HG03135 (cell line): ENCODE measurements around the gene ATP9A.

Experiments
- ATAC-seq: cut with Tn5 transposase; IDR thresholded peaks from one replicate; pipeline ENCODE4 v1.9.1; 2021; ENCODE audit warnings: mild to moderate bottlenecking, moderate library complexity; ENCODE audit not compliant: unreplicated experiment

ATP9A gene

GRCh38 chr20:51562332-51563173 is 205.6 kb downstream of the ATP9A start:
- ATAC-seq: no peak

GRCh38 chr20:51562027-51562331 is 206.2 kb downstream of the ATP9A start:
- ATAC-seq: no peak

DNA sequence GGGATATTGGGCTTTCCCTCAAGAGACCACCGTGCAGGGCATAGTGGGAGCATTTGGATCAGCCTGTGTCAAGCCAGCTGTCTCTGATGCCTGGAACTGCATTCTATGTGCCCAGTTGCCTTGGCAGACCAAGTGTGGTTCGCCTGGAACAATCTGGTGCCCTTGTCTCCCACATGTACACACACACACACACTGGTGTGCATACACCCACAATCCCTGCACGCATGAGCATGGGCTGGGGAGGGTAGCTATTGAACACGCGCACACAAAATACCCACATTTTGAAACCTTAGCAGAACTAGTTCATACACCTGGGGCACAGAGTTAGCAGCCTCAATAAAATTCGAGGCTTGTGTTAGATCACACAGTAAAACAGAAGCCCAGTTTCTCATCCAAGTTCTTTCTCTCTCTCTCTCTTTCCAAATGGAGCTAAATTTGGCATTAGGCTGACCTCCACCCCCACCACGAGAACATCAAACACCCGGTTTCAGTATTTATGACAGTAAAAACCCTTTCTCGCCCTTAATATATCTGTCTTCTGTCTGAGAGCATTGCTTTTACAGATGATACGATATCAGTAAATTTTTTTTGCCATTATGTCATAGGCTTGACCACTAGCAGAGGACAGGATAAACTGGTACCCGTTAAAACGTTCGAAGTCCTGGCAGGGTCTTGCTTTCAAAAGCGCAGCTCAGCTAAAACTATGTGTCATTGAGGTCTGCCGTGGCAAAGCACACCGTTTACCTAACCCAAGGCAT is 207.5 kb downstream of the ATP9A start:
- no peak for ATAC-seq

- no peak for ATAC-seq
Measured at GRCh38 chr20:51560042-51560441, 208.1 kb downstream of the ATP9A start.

DNA sequence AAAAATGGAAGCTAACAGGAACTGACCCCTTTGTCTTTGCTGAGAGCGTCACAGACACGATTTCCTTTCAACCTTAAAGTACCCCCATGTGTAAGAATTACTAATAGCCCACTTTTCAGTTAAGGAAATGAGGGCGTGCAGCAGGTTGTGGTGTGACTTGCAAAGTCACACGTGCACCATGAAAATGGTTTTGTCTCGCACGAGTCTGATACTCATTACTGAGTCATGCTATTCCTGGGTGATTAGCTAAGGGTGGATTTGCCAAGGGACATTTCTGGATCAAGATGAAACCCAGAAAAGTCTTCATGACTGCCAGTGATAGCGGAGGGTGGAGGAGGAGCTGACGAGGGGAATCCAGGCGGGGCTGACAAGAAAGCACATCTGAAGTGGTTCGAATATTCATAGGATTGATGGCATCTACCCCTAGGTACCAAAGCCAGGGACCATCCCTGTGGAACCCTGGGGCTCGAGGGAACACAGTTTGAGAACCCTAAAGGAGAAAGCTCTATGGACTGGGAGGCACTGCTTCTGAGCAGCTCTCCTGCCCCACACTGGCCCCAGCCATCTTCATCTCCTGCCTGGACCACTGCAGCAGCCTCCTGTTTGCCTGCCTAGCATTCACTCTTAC is 213.5 kb downstream of the ATP9A start:
- no peak for ATAC-seq

DNA sequence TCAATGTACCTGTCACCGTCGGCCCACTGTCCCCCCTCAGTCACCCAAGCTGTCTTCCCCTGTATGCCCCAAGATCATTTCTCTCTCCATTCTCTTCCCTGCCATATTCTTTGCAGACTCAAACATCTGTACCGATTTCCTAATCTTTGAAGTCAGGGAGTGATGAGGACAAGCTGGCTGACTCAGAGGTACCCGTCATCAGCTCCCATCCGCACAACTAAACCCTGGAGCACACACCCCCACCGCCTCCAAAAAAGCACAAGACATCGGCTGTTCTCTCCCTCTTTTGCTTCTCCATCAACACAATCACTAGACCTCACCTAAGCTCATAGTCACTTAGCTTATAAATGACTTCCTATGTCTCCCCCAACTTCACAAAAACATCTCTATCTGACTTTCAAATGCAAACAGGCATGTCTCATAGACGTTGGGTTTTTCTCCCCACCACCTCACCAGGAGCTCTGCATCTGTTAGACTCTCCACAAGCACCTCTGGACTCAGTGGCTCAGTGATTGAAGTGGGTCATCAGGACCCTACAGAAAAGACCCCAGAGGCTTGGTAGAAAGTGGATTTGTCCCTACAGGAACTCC is 214.2 kb downstream of the ATP9A start:
- ATAC-seq: no peak

GRCh38 chr20:51551186-51551585 is 217.0 kb downstream of the ATP9A start:
- no peak for ATAC-seq

DNA sequence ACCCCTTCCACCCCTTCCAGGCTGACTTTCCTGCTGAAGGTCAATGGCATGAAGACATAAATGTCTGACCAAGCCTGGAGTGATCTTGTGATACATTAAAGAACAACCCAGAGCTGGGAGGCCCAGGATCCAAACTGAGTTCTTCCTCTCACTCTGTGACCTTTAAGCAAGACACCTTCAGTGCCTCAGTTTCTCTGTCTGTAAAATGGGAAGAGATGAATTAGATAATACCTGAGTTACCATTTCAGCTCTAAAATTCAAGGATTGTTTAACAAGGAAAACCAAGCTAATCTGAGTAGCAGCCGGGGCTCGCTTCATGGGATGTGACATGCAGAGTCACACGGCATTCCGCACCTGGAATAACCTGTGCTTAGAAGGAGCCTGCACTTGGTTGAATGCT is 218.7 kb downstream of the ATP9A start:
- no peak for ATAC-seq

DNA sequence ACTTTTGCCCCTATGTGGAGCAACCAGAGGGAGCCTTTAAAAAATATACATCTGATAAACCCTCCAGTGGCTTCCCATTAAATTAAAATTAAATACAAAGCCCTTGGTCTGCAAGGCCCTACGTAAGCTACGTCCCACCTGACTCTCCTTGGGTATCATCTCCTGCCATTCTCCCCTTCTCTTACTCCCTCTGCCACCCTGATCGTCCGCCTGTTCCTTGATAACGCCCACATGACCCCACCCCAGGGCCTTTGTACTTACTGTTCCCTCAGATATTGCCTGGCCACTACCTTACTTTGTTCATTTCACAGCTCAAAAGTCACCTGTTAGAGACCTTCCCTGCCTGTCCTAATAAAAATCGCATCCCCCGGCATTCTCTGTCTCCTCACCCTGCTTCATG is 220.2 kb downstream of the ATP9A start:
- ATAC-seq: no peak
